Activated CD4-positive, alpha-beta T cell treated with anti-CD3 and anti-CD28 coated beads, Interleukin-2, amount 10 ng/mL, durations not matched to agents 7 days and 5 days (primary cell): Measurements from ENCODE around the gene DOCK2. TPM values are rescaled to one million over a fixed set of nuclear protein-coding genes. Genes with fewer than 3 reads are reported as not detected.
"Not testable (repeated sequence)": the region's sequence is repeated elsewhere in the genome, so short reads cannot be mapped to it uniquely, and the experiment has no call there.

ENCODE experiments used
- CTCF ChIA-PET: fragments of 350-600 bp; sonication (Branson Sonifier 250); formaldehyde crosslinking; loops from one replicate; lab custom pipeline; 2021; ENCODE audit warnings: antibody characterized with exemption; lab: Charles Lee
- POLR2A ChIA-PET: fragments of 350-600 bp; sonication (Branson Sonifier 250); formaldehyde crosslinking; loops from one replicate; lab custom pipeline; 2021; ENCODE audit warnings: antibody characterized with exemption; lab: Charles Lee
- DNase-seq: peaks from one replicate; pipeline ENCODE4 v3.0.0-alpha.2; 2020
- H3K27ac Mint-ChIP-seq: one replicate; pipeline ENCODE4 v1.8.0; 2021; ENCODE audit warnings: mild to moderate bottlenecking, moderate library complexity, mixed read lengths
- H3K27me3 Mint-ChIP-seq: one replicate; pipeline ENCODE4 v1.8.0; 2021; ENCODE audit warnings: mixed read lengths
- H3K36me3 Mint-ChIP-seq: one replicate; pipeline ENCODE4 v1.8.0; 2021; ENCODE audit warnings: low read depth, mixed read lengths
- H3K4me1 Mint-ChIP-seq: one replicate; pipeline ENCODE4 v1.8.0; 2021; ENCODE audit warnings: mixed read lengths
- H3K4me3 Mint-ChIP-seq: one replicate; pipeline ENCODE4 v1.8.0; 2021; ENCODE audit warnings: mild to moderate bottlenecking, moderate library complexity, mixed read lengths
- H3K9me3 Mint-ChIP-seq: one replicate; pipeline ENCODE4 v1.8.0; 2021; ENCODE audit warnings: mixed read lengths
- total RNA-seq, 2 experiments: library from RNA; stranded (reverse); gene quantifications; one replicate each; pipeline ENCODE4 v1.2.3, GENCODE V29; 2021

Gene DOCK2
- total RNA-seq, 2 experiments from 2014 or later: 270 to 300 TPM

GRCh38 chr5:169756071-169756765, 119.1 kb downstream of the DOCK2 start:
- H3K27ac Mint-ChIP-seq: no peak overlapping the region
- ChIA-PET POLR2A (no interaction called here), CTCF (interaction anchor here (0.8 kb wide), 1 partner anchor 12 kb away, joined by 3 read pairs; no protein-coding TSS in a partner anchor)
- no peaks in the 10 kb centered on the region for H3K9me3 Mint-ChIP-seq
- no peak overlapping the region for H3K4me3 Mint-ChIP-seq
- H3K4me1 Mint-ChIP-seq: peaks cover 9% of the 10 kb centered on the region
- DNase-seq: no peak
- peaks cover 45% of the 10 kb centered on the region for H3K36me3 Mint-ChIP-seq
- H3K27me3 Mint-ChIP-seq: no peaks in the 10 kb centered on the region

GRCh38 chr5:169757016-169757415, 119.9 kb downstream of the DOCK2 start:
- Mint-ChIP-seq H3K27ac (no peak overlapping the region), H3K27me3 (no peaks in the 10 kb centered on the region), H3K4me3 (no peak overlapping the region), H3K36me3 (peaks cover 43% of the 10 kb centered on the region), H3K9me3 (no peaks in the 10 kb centered on the region), H3K4me1 (peaks cover 2% of the 10 kb centered on the region)
- POLR2A ChIA-PET: no interaction called here
- CTCF ChIA-PET: interaction anchor here (0.8 kb wide), 1 partner anchor 12 kb away, joined by 3 read pairs; no protein-coding TSS in a partner anchor
- DNase-seq: no peak

GRCh38 chr5:169758886-169759285, 121.8 kb downstream of the DOCK2 start:
- H3K36me3 Mint-ChIP-seq: peaks cover 40% of the 10 kb centered on the region
- no peaks in the 10 kb centered on the region for H3K9me3 Mint-ChIP-seq
- H3K27ac Mint-ChIP-seq: no peak overlapping the region
- CTCF ChIA-PET: no interaction called here
- H3K4me1 Mint-ChIP-seq: no peaks in the 10 kb centered on the region
- H3K27me3 Mint-ChIP-seq: no peaks in the 10 kb centered on the region
- no peak overlapping the region for H3K4me3 Mint-ChIP-seq
- no peak for DNase-seq
- POLR2A ChIA-PET: no interaction called here

- ChIA-PET CTCF (interaction anchor here (1.3 kb wide), 1 partner anchor 19 kb away, joined by 3 read pairs; no protein-coding TSS in a partner anchor), POLR2A (no interaction called here)
- Mint-ChIP-seq H3K27ac (no peak overlapping the region), H3K4me3 (no peak overlapping the region), H3K9me3 (no peaks in the 10 kb centered on the region), H3K36me3 (peaks cover 50% of the 10 kb centered on the region), H3K27me3 (no peaks in the 10 kb centered on the region), H3K4me1 (no peaks in the 10 kb centered on the region)
- DNase-seq: no peak
Observed at GRCh38 chr5:169760229-169760628, 123.2 kb downstream of the DOCK2 start.

- Mint-ChIP-seq H3K9me3 (no peaks in the 10 kb centered on the region), H3K27ac (no peak overlapping the region), H3K4me3 (no peak overlapping the region), H3K4me1 (no peaks in the 10 kb centered on the region), H3K36me3 (peaks cover 63% of the 10 kb centered on the region), H3K27me3 (no peaks in the 10 kb centered on the region)
- no peak for DNase-seq
- POLR2A ChIA-PET: no interaction called here
- CTCF ChIA-PET: interaction anchor here (1.0 kb wide), 1 partner anchor 12 kb away, joined by 3 read pairs; no protein-coding TSS in a partner anchor
Observed at GRCh38 chr5:169762338-169763095, 125.4 kb downstream of the DOCK2 start.

- POLR2A ChIA-PET: no interaction called here
- CTCF ChIA-PET: interaction anchor here (1.1 kb wide), 1 partner anchor 21 kb away, joined by 3 read pairs; no protein-coding TSS in a partner anchor
- no peaks in the 10 kb centered on the region for H3K9me3 Mint-ChIP-seq
- H3K27me3 Mint-ChIP-seq: no peaks in the 10 kb centered on the region
- no peak for DNase-seq
- no peak overlapping the region for H3K27ac Mint-ChIP-seq
- H3K4me3 Mint-ChIP-seq: no peak overlapping the region
- H3K4me1 Mint-ChIP-seq: peaks cover 2% of the 10 kb centered on the region
- H3K36me3 Mint-ChIP-seq: peaks cover 64% of the 10 kb centered on the region
Observed at GRCh38 chr5:169763376-169764017, 126.4 kb downstream of the DOCK2 start.

- POLR2A ChIA-PET: no interaction called here
- H3K9me3 Mint-ChIP-seq: no peaks in the 10 kb centered on the region
- no peaks in the 10 kb centered on the region for H3K27me3 Mint-ChIP-seq
- H3K36me3 Mint-ChIP-seq: peaks cover 66% of the 10 kb centered on the region
- H3K4me1 Mint-ChIP-seq: peaks cover 7% of the 10 kb centered on the region
- CTCF ChIA-PET: interaction anchor here (1.1 kb wide), 1 partner anchor 21 kb away, joined by 3 read pairs; no protein-coding TSS in a partner anchor
- H3K27ac Mint-ChIP-seq: no peak overlapping the region
- no peak overlapping the region for H3K4me3 Mint-ChIP-seq
- no peak for DNase-seq
Observed at GRCh38 chr5:169764018-169764378, 126.9 kb downstream of the DOCK2 start.

GRCh38 chr5:169765176-169765996, 128.3 kb downstream of the DOCK2 start:
- Mint-ChIP-seq H3K4me1 (peaks cover 14% of the 10 kb centered on the region), H3K9me3 (no peaks in the 10 kb centered on the region), H3K4me3 (no peak overlapping the region), H3K27ac (peak overlapping the region; percentile 61), H3K27me3 (no peaks in the 10 kb centered on the region), H3K36me3 (peaks cover 59% of the 10 kb centered on the region)
- CTCF ChIA-PET: interaction anchor here (0.6 to 0.7 kb wide), 2 partner anchors 14 to 40 kb away, joined by 4 read pairs; no protein-coding TSS in a partner anchor
- no peak for DNase-seq
- POLR2A ChIA-PET: no interaction called here

- H3K9me3 Mint-ChIP-seq, H3K27ac Mint-ChIP-seq, DNase-seq, POLR2A ChIA-PET, H3K27me3 Mint-ChIP-seq, H3K4me3 Mint-ChIP-seq: not testable (repeated sequence)
- Mint-ChIP-seq H3K4me1 (peaks cover 14% of the 10 kb centered on the region), H3K36me3 (peaks cover 51% of the 10 kb centered on the region)
- CTCF ChIA-PET: interaction anchor here (1.2 kb wide), 1 partner anchor 14 kb away, joined by 4 read pairs; no protein-coding TSS in a partner anchor
Observed at GRCh38 chr5:169766943-169767342, 129.9 kb downstream of the DOCK2 start.

GRCh38 chr5:169767938-169768337, 130.9 kb downstream of the DOCK2 start:
- peaks cover 14% of the 10 kb centered on the region for H3K4me1 Mint-ChIP-seq
- no peaks in the 10 kb centered on the region for H3K9me3 Mint-ChIP-seq
- no peak for DNase-seq
- ChIA-PET POLR2A (no interaction called here), CTCF (interaction anchor here (0.5 to 1.2 kb wide), 2 partner anchors 15 to 124 kb away, joined by 4 read pairs; no protein-coding TSS in a partner anchor)
- H3K27me3 Mint-ChIP-seq: no peaks in the 10 kb centered on the region
- H3K27ac Mint-ChIP-seq: no peak overlapping the region
- no peak overlapping the region for H3K4me3 Mint-ChIP-seq
- H3K36me3 Mint-ChIP-seq: peaks cover 56% of the 10 kb centered on the region

GRCh38 chr5:169768416-169768815, 131.3 kb downstream of the DOCK2 start:
- POLR2A ChIA-PET: no interaction called here
- Mint-ChIP-seq H3K27ac (no peak overlapping the region), H3K4me3 (no peak overlapping the region), H3K36me3 (peaks cover 58% of the 10 kb centered on the region), H3K27me3 (no peaks in the 10 kb centered on the region), H3K9me3 (no peaks in the 10 kb centered on the region), H3K4me1 (peaks cover 14% of the 10 kb centered on the region)
- DNase-seq: no peak
- CTCF ChIA-PET: no interaction called here

GRCh38 chr5:169770109-169770508, 133.0 kb downstream of the DOCK2 start:
- Mint-ChIP-seq H3K4me3 (no peak overlapping the region), H3K27ac (no peak overlapping the region)
- POLR2A ChIA-PET: no interaction called here

More at GRCh38 chr5:169770109-169770508, 133.0 kb downstream of the DOCK2 start:
- Mint-ChIP-seq H3K9me3 (no peaks in the 10 kb centered on the region), H3K4me1 (peaks cover 14% of the 10 kb centered on the region), H3K27me3 (no peaks in the 10 kb centered on the region), H3K36me3 (peaks cover 62% of the 10 kb centered on the region)
- CTCF ChIA-PET: interaction anchor here (0.6 kb wide), 1 partner anchor 80 kb away, joined by 4 read pairs; no protein-coding TSS in a partner anchor
- no peak for DNase-seq
